ENCODE results near the gene GPC6.

GPC6 gene

GRCh38 chr13:93736909-93737308 is 510.3 kb downstream of the GPC6 start:
- no peak overlapping the region for H4K91ac ChIP-seq (ENCODE audit: low read depth, low read length, poor library complexity)
- H3K23ac ChIP-seq (ENCODE audit: low read depth, low read length, poor library complexity), result no peak overlapping the region
- H2AK5ac ChIP-seq (ENCODE audit: low read depth, low read length), result no peak overlapping the region
- no peak overlapping the region for H3K4me2 ChIP-seq (ENCODE audit: insufficient read depth, low read length, poor library complexity, severe bottlenecking)
- H2AFZ ChIP-seq (ENCODE audit: low read length), result no peak overlapping the region
- H2BK5ac ChIP-seq (ENCODE audit: low read length), result no peak overlapping the region
- no peak overlapping the region for H2BK120ac ChIP-seq (ENCODE audit: low read depth, low read length)
- no peak overlapping the region for H2BK15ac ChIP-seq (ENCODE audit: low read length)
- no peaks in the 10 kb centered on the region for H3K27me3 ChIP-seq (ENCODE audit: control insufficient read depth in 3 of 3, insufficient read depth in 3 of 3, low read depth in 1 of 3, low read length in 3 of 3)
- no peak overlapping the region for H3K4ac ChIP-seq (ENCODE audit: low read length)
- no peak overlapping the region for H3K4me3 ChIP-seq (ENCODE audit: low read length in 2 of 2)
- H2BK12ac ChIP-seq (ENCODE audit: low read length), result no peak overlapping the region
- no peaks in the 10 kb centered on the region for H3K79me1 ChIP-seq (ENCODE audit: low read depth, low read length)
- H3K9ac ChIP-seq (ENCODE audit: low read depth, low read length, poor library complexity), result no peak overlapping the region
- no peak overlapping the region for H4K8ac ChIP-seq (ENCODE audit: low read depth, low read length)
- no peak for DNase-seq (ENCODE audit: low spot score)
- no peaks in the 10 kb centered on the region for H3K4me1 ChIP-seq (ENCODE audit: control insufficient read depth in 2 of 2, insufficient read depth in 1 of 2, low read depth in 1 of 2, low read length in 2 of 2)
- no peak overlapping the region for H3K18ac ChIP-seq (ENCODE audit: low read length)
- H3K9me3 ChIP-seq (replicated peaks in 1 of 2; ENCODE audit: control insufficient read depth in 2 of 2, insufficient read depth in 1 of 2, low read depth in 1 of 2, low read length in 2 of 2), result no peaks in the 10 kb centered on the region
- H3K14ac ChIP-seq (ENCODE audit: low read length), result no peak overlapping the region
- no peaks in the 10 kb centered on the region for H3K36me3 ChIP-seq (replicated peaks in 1 of 2; ENCODE audit: control insufficient read depth in 2 of 2, insufficient read depth in 2 of 2, low read length in 2 of 2)
- no peak overlapping the region for H3K27ac ChIP-seq (replicated peaks; ENCODE audit: low read length)
- no CpG with 5 or more reads among the region's 3 CpGs for WGBS, 2 donors (ENCODE audit: extremely low coverage in 2 of 2, insufficient read length in 2 of 2, insufficient replicate concordance in 1 of 2)

- no CpG with 5 or more reads among the region's 1 CpG for WGBS, 2 donors (ENCODE audit: extremely low coverage in 2 of 2, insufficient read length in 2 of 2, insufficient replicate concordance in 1 of 2)
- Histone ChIP-seq H2BK12ac (ENCODE audit: low read length) (no peak overlapping the region), H3K79me1 (ENCODE audit: low read depth, low read length) (no peaks in the 10 kb centered on the region), H3K4me3 (ENCODE audit: low read length in 2 of 2) (no peak overlapping the region), H3K36me3 (replicated peaks in 1 of 2; ENCODE audit: control insufficient read depth in 2 of 2, insufficient read depth in 2 of 2, low read length in 2 of 2) (no peaks in the 10 kb centered on the region), H4K8ac (ENCODE audit: low read depth, low read length) (no peak overlapping the region), H4K91ac (ENCODE audit: low read depth, low read length, poor library complexity) (no peak overlapping the region), H3K4me1 (ENCODE audit: control insufficient read depth in 2 of 2, insufficient read depth in 1 of 2, low read depth in 1 of 2, low read length in 2 of 2) (peaks cover 0 to 2% of the 10 kb centered on the region in 2 donors), H2AK5ac (ENCODE audit: low read depth, low read length) (no peak overlapping the region), H3K27me3 (ENCODE audit: control insufficient read depth in 3 of 3, insufficient read depth in 3 of 3, low read depth in 1 of 3, low read length in 3 of 3) (no peaks in the 10 kb centered on the region), H3K23ac (ENCODE audit: low read depth, low read length, poor library complexity) (no peak overlapping the region), H3K27ac (replicated peaks; ENCODE audit: low read length) (no peak overlapping the region), H2BK15ac (ENCODE audit: low read length) (no peak overlapping the region), H2AFZ (ENCODE audit: low read length) (no peak overlapping the region), H3K9ac (ENCODE audit: low read depth, low read length, poor library complexity) (no peak overlapping the region), H3K4ac (ENCODE audit: low read length) (no peak overlapping the region), H2BK5ac (ENCODE audit: low read length) (no peak overlapping the region), H3K4me2 (ENCODE audit: insufficient read depth, low read length, poor library complexity, severe bottlenecking) (no peak overlapping the region), H3K18ac (ENCODE audit: low read length) (no peak overlapping the region), H3K9me3 (replicated peaks in 1 of 2; ENCODE audit: control insufficient read depth in 2 of 2, insufficient read depth in 1 of 2, low read depth in 1 of 2, low read length in 2 of 2) (no peaks in the 10 kb centered on the region), H3K14ac (ENCODE audit: low read length) (no peak overlapping the region), H2BK120ac (ENCODE audit: low read depth, low read length) (no peak overlapping the region)
- DNase-seq (ENCODE audit: low spot score), result no peak
These were observed 513.7 kb downstream of the GPC6 start for GRCh38 chr13:93740334-93740733.

DNA sequence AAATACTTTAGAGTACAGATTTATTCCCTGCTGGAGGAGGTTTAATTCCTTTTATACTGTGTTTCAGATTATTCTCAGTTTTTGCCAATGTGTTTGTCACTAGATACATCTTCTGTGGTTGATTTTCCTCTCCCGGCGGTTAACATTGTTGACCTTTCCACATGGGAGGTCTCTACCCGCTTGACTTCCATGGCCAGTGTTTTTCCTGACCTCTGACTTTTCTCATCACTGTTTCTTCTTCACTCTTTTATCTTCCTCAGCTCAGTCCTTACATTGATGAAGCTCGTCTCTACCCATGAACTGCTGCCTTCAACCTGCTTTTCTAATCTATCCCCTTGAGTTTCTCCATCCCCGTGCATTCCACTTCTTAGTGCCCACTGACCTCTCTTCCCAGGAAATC is 517.4 kb downstream of the GPC6 start:
- H4K91ac ChIP-seq (ENCODE audit: low read depth, low read length, poor library complexity), result no peak overlapping the region
- WGBS, 2 donors (ENCODE audit: extremely low coverage in 2 of 2, insufficient read length in 2 of 2, insufficient replicate concordance in 1 of 2), result no CpG with 5 or more reads among the region's 5 CpGs
- no peak overlapping the region for H2AFZ ChIP-seq (ENCODE audit: low read length)
- no peak overlapping the region for H2AK5ac ChIP-seq (ENCODE audit: low read depth, low read length)
- no peak overlapping the region for H3K18ac ChIP-seq (ENCODE audit: low read length)
- H3K9me3 ChIP-seq (replicated peaks in 1 of 2; ENCODE audit: control insufficient read depth in 2 of 2, insufficient read depth in 1 of 2, low read depth in 1 of 2, low read length in 2 of 2), result no peaks in the 10 kb centered on the region
- H3K4me3 ChIP-seq (ENCODE audit: low read length in 2 of 2), result no peak overlapping the region
- H3K79me1 ChIP-seq (ENCODE audit: low read depth, low read length), result no peaks in the 10 kb centered on the region
- H3K4ac ChIP-seq (ENCODE audit: low read length), result no peak overlapping the region
- H3K36me3 ChIP-seq (replicated peaks in 1 of 2; ENCODE audit: control insufficient read depth in 2 of 2, insufficient read depth in 2 of 2, low read length in 2 of 2), result no peaks in the 10 kb centered on the region
- no peak overlapping the region for H3K4me2 ChIP-seq (ENCODE audit: insufficient read depth, low read length, poor library complexity, severe bottlenecking)
- no peaks in the 10 kb centered on the region for H3K27me3 ChIP-seq (ENCODE audit: control insufficient read depth in 3 of 3, insufficient read depth in 3 of 3, low read depth in 1 of 3, low read length in 3 of 3)
- H3K14ac ChIP-seq (ENCODE audit: low read length), result no peak overlapping the region
- H3K4me1 ChIP-seq (ENCODE audit: control insufficient read depth in 2 of 2, insufficient read depth in 1 of 2, low read depth in 1 of 2, low read length in 2 of 2), result peaks cover 0 to 2% of the 10 kb centered on the region in 2 donors
- no peak overlapping the region for H2BK120ac ChIP-seq (ENCODE audit: low read depth, low read length)
- H3K9ac ChIP-seq (ENCODE audit: low read depth, low read length, poor library complexity), result no peak overlapping the region
- H3K27ac ChIP-seq (replicated peaks; ENCODE audit: low read length), result no peak overlapping the region
- H2BK5ac ChIP-seq (ENCODE audit: low read length), result no peak overlapping the region
- no peak overlapping the region for H4K8ac ChIP-seq (ENCODE audit: low read depth, low read length)
- H2BK15ac ChIP-seq (ENCODE audit: low read length), result no peak overlapping the region
- DNase-seq (ENCODE audit: low spot score), result no peak
- no peak overlapping the region for H3K23ac ChIP-seq (ENCODE audit: low read depth, low read length, poor library complexity)
- H2BK12ac ChIP-seq (ENCODE audit: low read length), result no peak overlapping the region

DNA sequence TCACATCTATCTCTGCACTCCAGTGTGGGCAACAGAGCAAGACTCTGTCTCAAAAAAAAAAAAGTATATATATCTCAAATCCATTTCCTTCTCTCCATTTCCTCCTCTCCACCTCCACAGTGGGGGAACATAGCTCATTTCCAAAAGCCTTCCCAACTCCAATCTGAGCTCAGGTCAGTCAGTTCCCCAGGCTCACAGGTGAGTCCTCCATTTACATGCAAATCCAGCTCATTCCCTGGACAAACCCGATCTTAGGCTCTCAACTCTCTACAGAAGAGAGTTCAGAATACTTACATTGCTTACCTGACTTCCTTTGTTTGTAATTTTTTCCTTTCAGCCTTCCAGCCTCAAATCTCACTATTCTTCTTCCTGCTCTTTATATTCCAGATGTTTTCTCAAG is 518.3 kb downstream of the GPC6 start:
- Histone ChIP-seq H3K18ac (ENCODE audit: low read length) (no peak overlapping the region), H4K8ac (ENCODE audit: low read depth, low read length) (no peak overlapping the region), H4K91ac (ENCODE audit: low read depth, low read length, poor library complexity) (no peak overlapping the region), H2AK5ac (ENCODE audit: low read depth, low read length) (no peak overlapping the region), H2BK12ac (ENCODE audit: low read length) (no peak overlapping the region), H3K23ac (ENCODE audit: low read depth, low read length, poor library complexity) (no peak overlapping the region), H2BK120ac (ENCODE audit: low read depth, low read length) (no peak overlapping the region), H3K4me3 (ENCODE audit: low read length in 2 of 2) (no peak overlapping the region), H3K9me3 (replicated peaks in 1 of 2; ENCODE audit: control insufficient read depth in 2 of 2, insufficient read depth in 1 of 2, low read depth in 1 of 2, low read length in 2 of 2) (no peaks in the 10 kb centered on the region), H3K27ac (replicated peaks; ENCODE audit: low read length) (no peak overlapping the region), H3K14ac (ENCODE audit: low read length) (no peak overlapping the region), H3K36me3 (replicated peaks in 1 of 2; ENCODE audit: control insufficient read depth in 2 of 2, insufficient read depth in 2 of 2, low read length in 2 of 2) (no peaks in the 10 kb centered on the region), H3K27me3 (ENCODE audit: control insufficient read depth in 3 of 3, insufficient read depth in 3 of 3, low read depth in 1 of 3, low read length in 3 of 3) (no peaks in the 10 kb centered on the region), H3K4me2 (ENCODE audit: insufficient read depth, low read length, poor library complexity, severe bottlenecking) (no peak overlapping the region), H2BK5ac (ENCODE audit: low read length) (no peak overlapping the region), H2AFZ (ENCODE audit: low read length) (no peak overlapping the region), H3K4ac (ENCODE audit: low read length) (no peak overlapping the region), H3K4me1 (ENCODE audit: control insufficient read depth in 2 of 2, insufficient read depth in 1 of 2, low read depth in 1 of 2, low read length in 2 of 2) (peaks cover 0 to 2% of the 10 kb centered on the region in 2 donors), H3K79me1 (ENCODE audit: low read depth, low read length) (no peaks in the 10 kb centered on the region), H3K9ac (ENCODE audit: low read depth, low read length, poor library complexity) (no peak overlapping the region), H2BK15ac (ENCODE audit: low read length) (no peak overlapping the region)
- no peak for DNase-seq (ENCODE audit: low spot score)
- WGBS, 2 donors (ENCODE audit: extremely low coverage in 2 of 2, insufficient read length in 2 of 2, insufficient replicate concordance in 1 of 2), result no CpG with 5 or more reads among the region's 1 CpG

Measured in neuronal stem cell (in vitro differentiated cells).